GM21529 (cell line): ENCODE measurements around the gene HAX1.
"Not testable (repeated sequence)": the region's sequence is repeated elsewhere in the genome, so short reads cannot be mapped to it uniquely, and the experiment has no call there.

ENCODE experiments used
- ATAC-seq: cut with Tn5 transposase; IDR thresholded peaks from one replicate; pipeline ENCODE4 v1.9.1; 2021; ENCODE audit not compliant: unreplicated experiment

Gene HAX1

DNA sequence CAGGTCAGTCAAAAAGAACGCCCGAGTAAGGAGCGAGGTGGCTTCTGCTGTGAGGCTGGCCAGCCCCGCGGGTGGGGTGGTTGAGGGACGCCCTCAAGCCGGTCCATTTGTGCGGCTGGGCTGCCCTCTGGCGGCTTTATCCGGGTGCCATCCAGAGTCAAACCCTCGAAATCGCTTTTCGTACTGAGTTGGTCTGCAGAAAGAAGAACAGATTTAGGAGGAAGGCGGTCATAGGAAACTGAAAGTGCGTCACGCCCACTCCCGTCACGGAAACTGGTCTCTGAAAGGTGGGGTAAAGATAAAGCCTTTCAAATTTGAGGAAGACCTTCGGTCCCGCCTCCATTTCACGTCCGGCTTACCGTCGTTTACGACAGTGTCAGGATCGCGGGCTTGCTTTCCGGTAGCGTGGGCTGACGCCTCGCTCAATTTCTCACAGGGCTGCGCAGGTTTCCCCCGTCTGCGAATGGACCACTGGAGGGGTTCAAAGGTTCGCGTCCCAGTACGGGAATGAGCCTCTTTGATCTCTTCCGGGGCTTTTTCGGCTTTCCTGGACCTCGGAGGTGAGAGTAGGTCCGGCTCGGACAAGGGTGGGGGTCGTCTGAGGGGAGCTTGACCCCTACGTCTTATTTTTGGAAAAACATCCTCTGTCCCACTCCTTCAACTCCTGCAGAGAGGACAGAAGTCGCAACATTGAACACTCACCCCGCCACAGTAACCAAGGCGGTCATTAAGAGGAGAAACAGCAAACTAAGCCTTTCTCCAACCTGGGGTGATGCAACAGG is at the start of gene HAX1:
HAX1 (plus strand) TSS at position 413 of the 782 bp plus-strand sequence; CDS start at position 508, 95 bp downstream.
- peak; percentile 88 for ATAC-seq

DNA sequence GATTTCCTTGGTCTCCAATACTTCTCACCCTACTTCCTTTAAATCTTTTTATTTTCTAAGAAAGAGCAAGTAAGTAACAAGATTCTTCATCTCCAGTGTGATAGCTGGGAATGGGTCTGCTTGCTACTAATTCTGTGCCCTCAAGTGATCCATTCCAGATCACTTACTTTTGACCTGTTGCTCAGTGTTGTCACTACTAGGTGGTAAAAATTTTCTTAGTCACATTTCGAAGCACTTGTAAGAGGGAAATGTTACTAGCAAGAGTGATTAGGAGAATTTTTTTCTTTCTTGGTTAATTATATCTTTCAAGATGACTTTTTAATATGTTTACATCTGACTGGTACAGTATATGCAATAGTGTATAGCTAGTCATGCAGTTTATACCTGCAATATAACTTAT is 49.5 kb upstream of the HAX1 start:
- ATAC-seq: no peak

DNA sequence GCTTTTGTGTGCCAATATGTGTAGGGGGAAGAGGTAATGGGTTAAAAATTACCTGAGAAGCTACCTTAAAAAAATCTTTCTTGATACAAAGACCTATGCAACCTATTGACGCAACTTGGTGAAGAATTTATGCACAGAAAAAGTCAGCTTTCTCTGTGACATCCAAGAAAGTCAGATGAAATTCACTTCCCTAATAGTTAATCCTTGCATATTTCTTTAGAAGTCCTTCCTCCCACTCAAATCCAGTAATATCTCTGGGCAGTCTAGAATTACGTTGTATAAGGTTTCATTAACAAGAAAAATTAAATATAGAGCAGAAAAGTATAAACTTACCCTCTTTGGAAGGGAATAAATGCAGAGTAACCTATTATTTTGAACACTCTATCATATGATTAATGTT is 48.8 kb upstream of the HAX1 start:
- ATAC-seq: no peak

DNA sequence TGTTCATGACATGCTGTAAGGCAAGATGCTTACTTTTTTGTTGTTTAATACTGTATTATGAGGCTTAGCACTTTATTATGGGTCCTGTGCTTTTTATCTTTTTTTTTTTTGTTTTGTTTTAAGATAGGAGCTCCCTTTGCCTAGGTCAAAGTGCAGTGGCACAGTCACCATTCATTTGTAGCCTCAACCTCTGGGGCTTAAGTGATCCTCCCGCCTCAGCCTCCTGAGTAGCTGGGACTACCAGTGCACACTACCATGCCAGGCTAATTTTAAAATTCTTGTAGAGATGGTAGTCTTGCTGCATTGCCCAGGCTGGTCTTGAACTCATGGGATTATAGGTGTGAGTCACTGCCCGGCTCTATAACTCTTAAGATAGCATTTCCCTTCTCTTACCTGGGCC is 47.1 kb upstream of the HAX1 start:
- no peak for ATAC-seq

DNA sequence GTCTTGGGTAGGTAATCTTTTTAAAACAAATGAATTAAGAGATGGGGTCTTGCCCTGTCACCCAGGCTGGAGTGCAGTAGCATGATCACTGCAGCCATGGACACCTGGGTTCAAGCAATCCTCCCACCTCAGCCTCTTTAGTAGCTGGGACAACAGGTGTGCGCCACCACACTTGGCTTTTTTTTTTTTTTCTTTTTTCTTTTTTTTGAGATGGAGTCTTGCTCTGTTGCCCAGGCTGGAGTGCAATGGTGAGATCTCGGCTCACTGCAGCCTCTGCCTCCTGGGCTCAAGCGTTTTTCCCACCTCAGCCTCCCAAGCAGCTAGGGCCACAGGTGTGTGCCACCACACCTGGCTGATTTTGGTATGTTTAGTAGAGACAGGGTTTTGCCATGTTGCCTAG is 41.3 kb upstream of the HAX1 start:
- ATAC-seq: not testable (repeated sequence)

DNA sequence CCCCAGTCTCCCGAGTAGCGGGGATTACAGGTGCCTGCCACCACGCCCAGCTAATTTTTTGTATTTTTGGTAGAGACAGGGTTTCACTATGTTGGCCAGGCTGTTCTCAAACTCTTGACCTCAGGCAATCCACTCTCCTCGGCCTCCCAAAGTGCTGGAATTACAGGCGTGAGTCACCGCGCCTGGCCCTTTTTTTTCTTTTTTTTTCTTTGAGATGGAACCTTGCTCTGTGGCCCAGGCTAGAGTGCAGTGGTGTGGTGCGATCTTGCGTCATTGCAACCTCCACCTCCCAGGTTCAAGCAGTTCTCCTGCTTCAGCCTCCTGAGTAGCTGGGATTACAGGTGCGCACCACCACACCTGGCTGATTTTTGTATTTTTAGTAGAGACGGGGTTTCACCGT is 39.3 kb upstream of the HAX1 start:
- not testable (repeated sequence) for ATAC-seq

DNA sequence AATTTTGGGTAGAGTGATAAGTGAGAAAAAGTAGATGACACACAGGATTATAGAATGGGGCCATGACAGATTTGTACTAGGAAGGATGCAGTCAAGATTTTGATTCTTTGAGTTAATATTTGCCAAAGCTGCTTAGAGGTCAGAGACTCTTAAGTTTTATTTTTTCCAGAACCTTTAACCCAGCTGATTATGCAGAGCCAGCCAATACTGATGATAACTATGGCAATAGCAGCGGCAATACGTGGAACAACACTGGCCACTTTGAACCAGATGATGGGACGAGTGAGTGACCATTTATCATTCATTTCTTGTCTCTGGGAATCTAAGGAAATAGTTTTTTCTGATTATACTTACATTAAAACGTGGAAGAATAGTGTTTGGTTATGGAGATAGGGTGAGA is 35.6 kb upstream of the HAX1 start:
- ATAC-seq: no peak

DNA sequence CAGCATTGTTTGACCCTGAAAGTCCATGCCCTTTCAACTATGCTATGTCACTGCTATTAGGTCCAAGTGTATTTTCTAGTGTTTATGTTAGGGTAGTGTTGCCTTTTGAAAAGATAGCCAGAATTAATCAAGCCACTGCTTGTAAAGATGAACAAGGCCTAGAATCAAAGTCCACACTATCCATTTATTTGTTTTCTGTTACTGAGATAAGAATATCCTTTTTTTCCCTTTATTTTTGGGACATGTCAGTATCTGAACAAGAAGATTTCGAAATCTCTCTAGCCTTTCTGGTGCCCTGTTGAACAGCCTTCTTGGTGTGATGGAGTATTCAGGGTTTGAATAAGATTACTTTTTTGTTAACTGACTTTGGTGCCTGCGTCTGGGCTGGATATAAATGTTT is 35.0 kb upstream of the HAX1 start:
- ATAC-seq: no peak

DNA sequence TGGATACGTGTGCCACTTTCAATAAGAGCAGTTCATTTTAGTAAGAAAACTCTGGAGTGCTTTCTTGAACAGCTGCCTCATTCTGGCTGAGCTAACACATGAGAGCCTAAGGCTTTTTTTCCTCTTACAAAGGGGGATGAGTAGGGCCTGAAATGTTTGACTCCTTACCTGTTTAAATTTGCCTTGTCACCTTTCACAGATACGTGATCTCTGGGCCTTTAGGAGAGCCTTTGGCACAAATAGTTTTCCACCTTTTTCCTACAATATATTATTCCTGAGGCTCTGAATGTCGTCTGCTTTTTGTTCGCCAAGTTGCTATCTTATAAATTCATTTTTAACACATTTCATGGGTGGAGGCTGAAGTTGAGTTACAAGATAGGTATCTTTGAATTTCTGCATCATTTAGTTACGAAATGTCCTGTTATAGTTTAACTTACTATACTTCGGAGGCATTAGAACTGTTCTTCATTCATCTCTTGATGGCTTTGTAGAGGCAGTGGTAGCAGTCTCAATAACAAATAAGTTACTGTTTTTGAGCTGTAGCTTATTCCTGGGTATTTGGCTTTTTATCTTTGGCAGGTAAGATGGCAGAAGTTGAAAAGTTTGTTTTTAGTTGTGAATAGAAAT is 34.4 kb upstream of the HAX1 start:
- no peak for ATAC-seq

DNA sequence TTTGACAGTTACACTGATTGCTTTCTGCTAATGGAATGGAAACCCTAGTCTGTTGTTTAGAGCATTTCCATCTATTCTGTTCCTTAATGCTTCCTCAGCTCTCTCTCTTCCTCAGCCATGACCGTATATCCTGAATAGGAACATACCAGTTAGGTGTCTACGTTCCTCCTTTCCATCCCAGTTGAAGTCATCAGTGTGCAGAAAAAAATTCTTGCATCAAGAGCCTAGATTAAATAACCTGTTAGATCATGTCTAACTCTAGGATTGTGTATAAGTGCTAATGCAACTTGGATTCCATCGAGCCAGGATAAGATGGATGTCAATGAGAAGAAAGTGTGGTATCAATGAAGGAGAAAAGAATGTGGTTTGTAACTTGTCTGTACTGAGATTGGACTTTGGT is 32.9 kb upstream of the HAX1 start:
- ATAC-seq: no peak

DNA sequence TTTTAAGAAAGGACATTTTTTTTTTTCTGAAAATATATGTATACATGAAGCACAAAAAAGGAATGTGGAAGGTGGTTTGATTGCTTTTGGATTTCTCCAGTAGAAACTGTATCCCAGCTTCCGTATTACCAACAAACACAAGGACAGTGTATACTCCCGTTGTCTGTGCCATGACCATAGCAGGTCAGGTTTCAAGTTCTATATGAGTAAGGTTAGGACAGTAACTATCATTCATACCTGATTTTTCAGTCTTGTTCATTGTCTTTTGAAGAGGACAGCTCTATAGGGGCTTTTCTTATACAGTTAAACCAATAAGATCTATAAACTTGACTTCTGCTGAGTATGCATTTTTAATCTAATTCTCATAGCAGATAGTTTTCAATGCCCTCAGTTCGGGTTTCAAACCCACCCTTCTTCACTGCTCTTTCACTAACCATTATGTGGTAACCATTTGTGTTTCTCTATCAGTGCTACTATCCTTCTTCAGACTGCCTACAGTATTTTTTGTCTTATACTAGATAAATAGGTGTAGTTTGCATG is 32.1 kb upstream of the HAX1 start:
- ATAC-seq: no peak

DNA sequence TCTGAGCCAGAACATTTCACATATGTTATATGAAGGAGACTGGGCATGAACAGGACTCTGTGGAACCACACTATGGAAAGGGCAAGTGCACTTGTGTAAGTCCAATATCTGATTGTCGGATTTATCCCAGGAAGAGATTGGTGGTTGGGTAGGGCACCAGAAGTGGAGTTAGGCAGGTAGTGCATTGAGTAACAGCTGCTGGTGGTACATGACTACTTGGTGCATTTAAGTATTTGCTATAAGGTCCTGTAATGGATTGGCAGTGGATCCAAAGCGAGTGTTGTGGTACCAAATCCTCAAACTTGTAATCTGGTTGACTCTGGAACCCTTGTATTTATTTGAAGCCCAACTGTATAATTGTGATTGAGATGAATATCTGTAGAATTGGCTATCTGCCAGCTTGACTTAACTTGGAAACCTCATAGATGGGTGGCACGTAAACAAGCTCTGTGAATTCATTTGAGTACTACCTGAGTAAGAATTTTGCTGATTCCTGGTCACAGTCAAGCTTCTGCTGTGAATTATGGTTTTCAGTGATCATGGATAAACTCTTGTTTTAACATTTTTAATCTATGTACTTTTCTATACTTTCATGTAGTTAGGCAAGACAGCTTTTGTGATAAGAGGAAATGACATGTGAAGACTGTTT is 30.6 kb upstream of the HAX1 start:
- no peak for ATAC-seq

DNA sequence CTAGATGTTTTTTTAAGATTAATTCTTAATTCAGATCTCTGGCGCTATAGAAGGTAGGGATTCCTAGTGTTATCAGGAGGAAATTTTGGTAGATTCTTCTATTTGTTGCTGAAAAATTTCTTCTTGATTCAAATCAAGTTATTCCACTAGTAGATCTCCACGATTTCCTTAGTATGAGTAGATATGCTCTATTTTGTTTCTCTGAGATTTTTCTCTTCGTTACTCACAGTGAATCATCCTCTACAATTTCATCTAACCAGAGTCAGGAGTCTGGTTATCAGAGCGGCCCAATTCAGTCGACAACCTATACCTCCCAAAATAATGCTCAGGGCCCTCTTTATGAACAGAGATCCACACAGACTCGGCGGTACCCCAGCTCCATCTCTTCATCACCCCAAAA is 18.8 kb upstream of the HAX1 start:
- ATAC-seq: no peak

DNA sequence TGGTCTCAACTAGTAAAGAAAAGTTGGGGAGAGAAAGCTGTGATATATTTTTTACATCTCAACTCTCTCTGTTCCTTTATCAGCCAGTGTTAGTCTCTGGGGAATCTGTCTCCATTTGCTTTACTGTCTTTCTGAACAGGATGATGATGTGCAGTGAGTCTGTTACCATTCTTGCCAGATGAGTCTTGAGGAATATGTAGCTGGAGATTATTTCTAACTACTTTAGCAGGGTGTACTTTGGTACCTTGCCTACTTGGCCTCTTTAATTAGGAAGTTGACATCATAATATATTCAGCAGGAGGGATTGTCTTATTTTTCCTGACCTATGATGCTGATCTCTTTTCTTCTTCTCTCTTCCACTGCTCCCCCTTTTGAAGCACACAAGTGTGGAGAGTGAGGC is 15.7 kb upstream of the HAX1 start:
- ATAC-seq: no peak

DNA sequence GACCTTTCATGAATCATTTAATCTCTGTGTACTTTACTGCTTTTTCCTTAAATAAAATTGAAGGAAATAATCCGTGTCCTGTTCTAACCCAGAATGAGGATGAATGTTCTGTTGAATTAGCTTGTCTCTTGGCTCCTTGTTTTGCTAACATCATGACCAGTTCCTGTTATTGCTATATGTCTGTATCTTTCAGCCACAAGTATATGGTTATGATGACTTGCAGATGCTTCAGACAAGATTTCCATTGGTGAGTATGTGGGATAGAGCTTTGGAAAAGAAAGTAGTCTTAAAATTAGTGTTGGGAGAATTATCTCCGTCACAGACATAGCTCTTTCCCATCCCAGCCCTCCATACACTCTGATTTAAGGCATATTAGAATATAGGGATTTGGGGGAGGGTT is 13.6 kb upstream of the HAX1 start:
- ATAC-seq: no peak

DNA sequence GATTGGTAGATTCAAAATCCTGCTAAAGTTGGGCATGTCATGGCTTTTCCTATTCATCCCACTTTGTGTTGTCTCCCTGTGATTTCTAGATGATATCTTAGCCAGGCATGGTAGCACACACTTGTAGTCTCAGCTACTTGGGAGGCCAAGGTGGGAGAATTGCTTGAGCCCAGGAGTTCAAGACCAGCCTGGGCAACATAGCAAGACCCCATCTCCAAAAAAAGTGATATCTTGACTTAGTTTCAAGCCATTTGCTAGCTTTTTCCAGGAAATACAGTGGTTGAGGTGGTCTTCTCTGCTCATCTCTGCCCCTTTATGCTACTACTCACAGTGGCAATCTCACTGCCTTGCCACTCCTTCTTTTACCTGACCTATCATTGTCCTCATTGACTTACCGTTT is 12.3 kb upstream of the HAX1 start:
- ATAC-seq: no peak

DNA sequence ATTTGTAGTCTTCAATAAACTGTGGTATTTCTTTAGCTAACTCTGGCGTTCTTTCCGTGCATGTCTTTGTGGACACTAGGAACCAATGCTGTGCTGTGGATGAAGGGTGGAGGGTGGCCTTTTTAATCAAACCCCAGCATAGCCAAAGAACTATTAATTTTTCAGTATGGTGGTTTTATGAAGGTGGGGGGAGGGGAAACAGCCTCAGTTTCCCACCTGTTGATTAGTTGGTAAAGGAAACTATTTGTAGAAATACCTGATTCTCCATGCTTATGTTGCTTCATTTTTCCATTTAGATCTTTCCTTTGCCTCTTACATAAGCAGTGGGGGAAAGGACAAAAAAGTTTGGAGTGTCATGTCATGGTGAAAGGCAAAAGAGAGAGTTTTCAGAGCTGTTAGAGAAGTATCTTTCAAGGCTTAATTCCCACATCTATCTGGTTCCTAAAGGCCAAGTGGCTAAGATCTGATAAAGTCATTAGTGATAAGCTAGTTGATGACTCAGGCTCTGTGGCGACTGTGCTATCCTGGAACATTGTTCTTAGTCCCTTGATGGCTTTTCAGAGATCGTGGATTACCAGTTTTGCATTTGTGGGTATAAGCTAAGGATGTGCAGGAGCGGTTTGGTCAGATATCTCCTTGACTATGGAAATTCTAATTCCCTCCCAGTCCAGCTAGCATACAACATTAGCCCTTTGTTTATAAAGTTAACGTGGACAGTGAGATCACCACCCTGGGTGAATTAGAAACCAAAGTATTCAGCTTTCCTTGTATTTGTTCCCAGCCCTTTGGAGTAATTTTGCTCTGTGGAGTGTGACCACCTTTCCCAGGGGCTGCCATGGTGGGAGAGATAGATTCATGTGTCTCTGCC is 8.7 kb upstream of the HAX1 start:
- ATAC-seq: no peak

DNA sequence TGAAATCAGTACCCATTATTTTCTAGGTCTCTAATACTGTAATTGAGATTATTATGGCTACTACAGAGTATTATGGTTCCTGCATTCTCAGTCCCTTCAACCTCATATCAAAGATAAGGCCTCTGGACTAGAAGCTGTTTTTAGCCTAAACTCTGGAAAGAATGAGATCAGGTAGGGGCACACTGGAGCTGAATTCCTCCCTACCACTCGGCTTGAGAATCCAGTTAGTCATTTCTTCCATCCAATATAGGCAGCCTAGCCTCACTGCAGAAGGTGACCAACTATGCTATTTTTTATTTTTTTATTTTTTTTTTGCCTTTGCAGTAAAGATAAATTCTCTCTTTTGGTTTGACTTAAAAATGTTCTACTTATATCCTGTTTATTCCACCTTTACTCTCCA is 8.0 kb upstream of the HAX1 start:
- ATAC-seq: no peak

DNA sequence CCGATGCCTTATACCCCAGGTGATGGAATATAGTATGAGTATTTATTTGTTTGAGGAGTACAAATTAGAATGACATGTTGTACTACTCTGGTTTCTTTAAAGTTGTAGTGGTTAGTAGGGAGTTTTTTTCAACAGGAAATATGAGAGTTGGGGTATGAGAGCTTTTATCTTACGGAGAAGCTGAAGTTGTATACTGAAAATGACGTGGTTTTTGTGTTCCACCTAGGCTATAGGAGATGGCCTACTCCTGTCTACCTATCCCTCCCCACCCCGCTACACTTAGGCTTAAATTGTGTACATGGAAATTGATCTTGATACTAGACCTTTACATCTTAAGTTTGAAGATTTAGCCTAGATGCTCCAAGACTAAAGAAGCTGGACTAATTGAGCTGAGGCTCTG is 6.8 kb upstream of the HAX1 start:
- ATAC-seq: no peak

DNA sequence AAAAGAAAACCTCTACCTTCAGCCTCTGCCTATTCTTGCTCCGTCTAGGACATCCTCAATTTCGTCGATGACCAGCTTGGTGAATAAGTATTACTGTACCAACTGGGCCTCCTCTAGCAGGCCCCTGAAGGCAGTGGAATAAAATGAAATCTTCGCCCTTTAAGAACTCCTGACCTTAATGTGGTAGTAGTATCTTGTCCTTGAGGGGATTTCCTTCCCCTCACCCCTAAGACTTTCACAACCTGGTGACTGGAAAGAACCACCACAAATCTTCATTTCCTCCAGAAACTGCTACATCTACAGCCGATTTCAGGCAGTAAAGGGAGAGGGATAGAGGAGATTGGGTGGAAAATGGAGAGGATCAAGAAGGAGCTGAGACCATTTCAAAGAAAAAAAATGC is 1.6 kb upstream of the HAX1 start:
- ATAC-seq: no peak

DNA sequence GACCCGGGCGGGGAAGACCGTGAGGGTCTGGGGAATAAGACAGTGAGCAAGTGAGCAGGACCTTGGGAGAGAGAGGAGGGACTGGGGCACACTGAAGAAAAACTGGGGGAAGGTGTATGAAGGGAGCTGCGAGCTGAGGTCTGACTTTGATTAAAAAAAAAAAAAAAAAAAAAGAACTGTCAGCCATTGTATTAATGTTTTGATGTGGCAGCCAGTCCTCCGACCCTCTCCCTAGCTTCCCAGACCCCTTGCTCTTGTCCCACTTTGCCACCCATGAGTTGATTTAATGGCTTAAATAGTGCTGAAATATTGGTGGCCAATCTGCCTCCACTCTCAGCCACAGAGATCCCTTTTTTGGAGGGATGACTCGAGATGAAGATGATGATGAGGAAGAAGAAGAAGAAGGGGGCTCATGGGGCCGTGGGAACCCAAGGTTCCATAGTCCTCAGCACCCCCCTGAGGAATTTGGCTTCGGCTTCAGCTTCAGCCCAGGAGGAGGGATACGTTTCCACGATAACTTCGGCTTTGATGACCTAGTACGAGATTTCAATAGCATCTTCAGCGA is 652 bp downstream of the HAX1 start:
- no peak for ATAC-seq
